ENCODE results near the gene TTLL8.

GRCh38 chr22:50078246-50078645, 20.1 kb upstream of the TTLL8 start:
- TF ChIP-seq TAF1 (IDR thresholded peaks at IDR 0.05; ENCODE audit: borderline replicate concordance, insufficient read depth, low read length) (no peak), SIN3A (IDR thresholded peaks at IDR 0.05; ENCODE audit: borderline replicate concordance, insufficient read depth, low read length) (no peak)

Measured in PFSK-1 (cell line).